SK-N-SH treated with all-trans-retinoic acid at 6 μM for 48 hours (cell line): Measurements from ENCODE around the gene CD46.

Source experiments
- ARNTL ChIP-seq: fragments of 450-650 bp; formaldehyde crosslinking; IDR thresholded peaks from 2 replicates; pipeline ENCODE4 v1.5.0; 2020; ENCODE audit warnings: low read depth, mild to moderate bottlenecking, moderate library complexity, borderline replicate concordance
- ISL1 ChIP-seq: fragments of 250-450 bp; sonication (Bioruptor Pico); IDR thresholded peaks from 2 replicates; pipeline ENCODE4 v2.1.2; 2022; ENCODE audit warnings: mild to moderate bottlenecking, moderate library complexity
- OSR1 ChIP-seq: fragments of 250-450 bp; sonication (Bioruptor Pico); IDR thresholded peaks from 2 replicates; pipeline ENCODE4 v1.8.0; 2022; ENCODE audit warnings: moderate library complexity, mild to moderate bottlenecking, inconsistent platforms
- RARB ChIP-seq: fragments of 250-450 bp; sonication (Bioruptor Pico); IDR thresholded peaks from 2 replicates; pipeline ENCODE4 v1.8.0; 2021; ENCODE audit warnings: mild to moderate bottlenecking, moderate library complexity
- SNAI2 ChIP-seq: fragments of 250-450 bp; sonication (Bioruptor Pico); IDR thresholded peaks from 2 replicates; pipeline ENCODE4 v1.5.0; 2020; ENCODE audit warnings: mild to moderate bottlenecking, moderate library complexity
- ZFP30 ChIP-seq: fragments of 450-650 bp; formaldehyde crosslinking; IDR thresholded peaks from 2 replicates; pipeline ENCODE4 v1.5.0; 2022; ENCODE audit warnings: mild to moderate bottlenecking, moderate library complexity
- ZNF70 ChIP-seq: fragments of 450-650 bp; formaldehyde crosslinking; IDR thresholded peaks from 2 replicates; pipeline ENCODE4 v1.5.0; 2020; ENCODE audit warnings: mild to moderate bottlenecking, moderate library complexity
- TF ChIP-seq, protein P1 (sequence below): fragments of 250-450 bp; sonication (Bioruptor Pico); IDR thresholded peaks from 2 replicates; pipeline ENCODE4 v1.8.0; 2021; ENCODE audit warnings: low read depth, mild to moderate bottlenecking, moderate library complexity, borderline replicate concordance

DNA sequence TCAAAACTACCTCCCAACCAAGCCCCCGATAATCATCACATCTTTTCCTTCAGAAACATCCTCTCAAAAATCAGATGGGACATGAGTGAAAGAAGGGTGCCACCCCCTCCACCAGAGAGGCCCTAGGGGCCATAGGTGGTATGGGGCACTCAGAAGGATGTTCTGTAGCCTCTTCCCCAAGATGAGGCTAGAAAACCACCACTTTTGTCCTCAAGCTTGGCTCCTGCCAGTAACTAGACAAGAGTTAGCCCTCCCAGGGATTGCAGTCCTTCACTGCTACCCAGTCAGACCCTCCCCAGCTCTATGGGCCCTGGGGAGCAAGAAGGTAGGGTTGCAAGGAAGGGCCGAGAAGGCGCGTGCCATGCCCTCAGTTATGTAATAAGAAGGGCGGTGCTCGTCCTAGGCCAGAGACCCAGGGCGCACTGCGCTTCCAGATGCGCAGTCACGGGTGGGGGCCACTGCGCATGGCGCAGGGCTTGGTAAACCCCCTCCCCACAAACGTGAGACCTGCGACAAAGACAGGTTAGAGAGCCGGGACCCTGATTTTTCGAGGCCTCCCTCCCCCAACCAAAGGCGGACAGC is 69.7 kb downstream of the CD46 start:
- TF ChIP-seq, protein P1, sequence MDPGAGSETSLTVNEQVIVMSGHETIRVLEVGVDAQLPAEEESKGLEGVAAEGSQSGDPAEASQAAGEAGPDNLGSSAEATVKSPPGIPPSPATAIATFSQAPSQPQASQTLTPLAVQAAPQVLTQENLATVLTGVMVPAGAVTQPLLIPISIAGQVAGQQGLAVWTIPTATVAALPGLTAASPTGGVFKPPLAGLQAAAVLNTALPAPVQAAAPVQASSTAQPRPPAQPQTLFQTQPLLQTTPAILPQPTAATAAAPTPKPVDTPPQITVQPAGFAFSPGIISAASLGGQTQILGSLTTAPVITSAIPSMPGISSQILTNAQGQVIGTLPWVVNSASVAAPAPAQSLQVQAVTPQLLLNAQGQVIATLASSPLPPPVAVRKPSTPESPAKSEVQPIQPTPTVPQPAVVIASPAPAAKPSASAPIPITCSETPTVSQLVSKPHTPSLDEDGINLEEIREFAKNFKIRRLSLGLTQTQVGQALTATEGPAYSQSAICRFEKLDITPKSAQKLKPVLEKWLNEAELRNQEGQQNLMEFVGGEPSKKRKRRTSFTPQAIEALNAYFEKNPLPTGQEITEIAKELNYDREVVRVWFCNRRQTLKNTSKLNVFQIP (CRISPR knock-in tag): no peak
- TF ChIP-seq ARNTL (CRISPR knock-in tag) (no peak), ZNF70 (CRISPR knock-in tag) (no peak), OSR1 (CRISPR knock-in tag) (no peak), ISL1 (CRISPR knock-in tag) (no peak), RARB (CRISPR knock-in tag) (no peak), ZFP30 (CRISPR knock-in tag) (no peak), SNAI2 (CRISPR knock-in tag) (no peak)
